K562 (cell line): ENCODE results near the gene FERMT3. TPM values are rescaled to one million over a fixed set of nuclear protein-coding genes. Genes with fewer than 3 reads are reported as not detected.

Experiments used
- ATAC-seq: fragments of 200-7000 bp; cut with Tn5 transposase; 3 replicates; pipeline ENCODE4 v1.9.1; 2020; ENCODE audit warnings: moderate library complexity
- BruUV-seq: library from RNA; stranded (reverse); fragments of 400-500 nt; replicated peaks from 2 replicates; lab custom pipeline; 2021; lab: Mats Ljungman, UMichigan
- CTCF ChIA-PET: fragments of 300-600 bp; formaldehyde crosslinking; extraction: SDS; loops from one replicate; lab custom pipeline; 2021; ENCODE audit warnings: low intra/inter-chr PET ratio; lab: Yijun Ruan, JAX
- POLR2A ChIA-PET: fragments of 300-600, 350-650 bp; sonication (Branson Sonifier 250); formaldehyde crosslinking; extraction: SDS; loops from one replicate; lab custom pipeline; 2021; ENCODE audit warnings: antibody characterized with exemption, inconsistent platforms; lab: Yijun Ruan, JAX
- DNase-seq, 4 experiments: peaks; one replicate each; pipeline versions ENCODE4 v3.0.0 to v3.0.0-alpha.2; 2011 to 2018; ENCODE audit warnings: low spot score in 3 of 4, mixed read lengths in 3 of 4; ENCODE audit errors: extremely low read depth in 1 of 4
- FAIRE-seq: peaks from 2 replicates; lab custom pipeline; 2011; peaks lifted over from hg19 to GRCh38; lab: Jason Lieb, UNC
- H2AFZ ChIP-seq: 2 replicates; pipeline ENCODE4 v1.6.0; 2011; ENCODE audit warnings: low read depth, low read length, control low read depth, inconsistent platforms
- H3K27ac ChIP-seq: fragments of 200-600 bp; 3 replicates; pipeline ENCODE4 v1.8.0; 2011; ENCODE audit warnings: low read depth, mild to moderate bottlenecking, control low read depth, inconsistent platforms, low read length, moderate library complexity, mixed read lengths; ENCODE audit errors: extremely low read depth
- H3K27me3 ChIP-seq, 2 experiments: fragments of 300-600 bp in 1 of 2; 2 replicates in 1 of 2; 3 replicates in 1 of 2; pipeline versions ENCODE4 v1.6.0 to v1.8.0; 2011; ENCODE audit warnings: inconsistent platforms in 2 of 2, low read length in 2 of 2, mild to moderate bottlenecking in 1 of 2, mixed read lengths in 1 of 2, moderate library complexity in 1 of 2; ENCODE audit not compliant: control insufficient read depth in 2 of 2, insufficient read depth in 2 of 2
- H3K36me3 ChIP-seq: fragments of 300-600 bp; 3 replicates; pipeline ENCODE4 v1.8.0; 2011; ENCODE audit warnings: mild to moderate bottlenecking, low read length, inconsistent platforms; ENCODE audit not compliant: control insufficient read depth, insufficient read depth
- H3K4me1 ChIP-seq, 2 experiments: fragments of 200-600 bp in 1 of 2; replicated peaks in 1 of 2; 2 replicates in 1 of 2; 3 replicates in 1 of 2; pipeline versions ENCODE4 v1.5.1 to v1.8.0; 2011; ENCODE audit warnings: inconsistent platforms in 2 of 2, low read length in 2 of 2, mild to moderate bottlenecking in 1 of 2, mixed read lengths in 1 of 2, moderate library complexity in 1 of 2; ENCODE audit not compliant: control insufficient read depth in 2 of 2, insufficient read depth in 2 of 2
- H3K4me2 ChIP-seq: 2 replicates; pipeline ENCODE4 v1.6.1; 2011; ENCODE audit warnings: low read length, control low read depth, inconsistent platforms, mixed read lengths; ENCODE audit not compliant: insufficient read depth
- H3K4me3 ChIP-seq: fragments of 200-600 bp; sonication (generic), shearing (Covaris generic); 2 replicates; pipeline ENCODE4 v1.5.1; 2016; ENCODE audit warnings: control low read depth, inconsistent platforms
- H3K79me2 ChIP-seq: fragments of 200-600 bp; 3 replicates; pipeline ENCODE4 v1.8.0; 2011; ENCODE audit warnings: low read length, inconsistent platforms; ENCODE audit not compliant: control insufficient read depth, insufficient read depth
- H3K9ac ChIP-seq, 2 experiments: 2 replicates each; pipeline versions ENCODE4 v1.6.0 to v1.6.1; 2011; ENCODE audit warnings: low read depth in 2 of 2, low read length in 2 of 2, control low read depth in 1 of 2, inconsistent platforms in 1 of 2, mild to moderate bottlenecking in 1 of 2, mixed read lengths in 1 of 2; ENCODE audit not compliant: insufficient read depth in 1 of 2
- H3K9me1 ChIP-seq: one replicate; pipeline ENCODE4 v1.6.0; 2011; ENCODE audit warnings: inconsistent platforms, mild to moderate bottlenecking, low read length, moderate library complexity; ENCODE audit not compliant: control insufficient read depth, insufficient read depth
- H3K9me3 ChIP-seq: replicated peaks from 2 replicates; pipeline ENCODE4 v1.5.1; 2011; ENCODE audit warnings: low read depth, low read length, inconsistent platforms; ENCODE audit not compliant: control insufficient read depth, insufficient read depth
- H4K20me1 ChIP-seq: replicated peaks from 2 replicates; pipeline ENCODE4 v1.6.1; 2011; ENCODE audit warnings: low read length, inconsistent platforms, mixed read lengths; ENCODE audit not compliant: control insufficient read depth, insufficient read depth
- CBFA2T2 ChIP-seq: fragments of 450-650 bp; conservative IDR thresholded peaks from 2 replicates; pipeline ENCODE4 v1.6.1; 2017; ENCODE audit warnings: mild to moderate bottlenecking
- CBFA2T3 ChIP-seq: fragments of 450-650 bp; IDR thresholded peaks from 2 replicates; pipeline ENCODE4 v1.6.1; 2017
- EZH2 ChIP-seq: IDR thresholded peaks from 2 replicates; pipeline ENCODE4 v1.6.1; 2012; ENCODE audit warnings: low read depth, mild to moderate bottlenecking, inconsistent platforms, low read length, borderline replicate concordance
- PML ChIP-seq: IDR thresholded peaks from 2 replicates; pipeline ENCODE4 v1.6.1; 2012; ENCODE audit warnings: low read length, inconsistent platforms
- POLR2G ChIP-seq: fragments of 200-400 bp; formaldehyde crosslinking; IDR thresholded peaks from 2 replicates; pipeline ENCODE4 v1.6.1; 2017; ENCODE audit warnings: low read depth, mild to moderate bottlenecking, antibody characterized with exemption, low read length, moderate library complexity
- RBBP5 ChIP-seq: fragments of 200-600 bp; sonication (generic); IDR thresholded peaks from 2 replicates; pipeline ENCODE4 v1.6.1; 2012; ENCODE audit warnings: borderline replicate concordance, mild to moderate bottlenecking, low read length, control low read depth, inconsistent platforms; ENCODE audit not compliant: insufficient read depth, poor library complexity, severe bottlenecking
- SPI1 ChIP-seq: IDR thresholded peaks from 2 replicates; pipeline ENCODE4 v1.6.1; 2011; ENCODE audit warnings: low read depth, low read length, control low read depth, borderline replicate concordance
- ZBED1 ChIP-seq: IDR thresholded peaks from 2 replicates; pipeline ENCODE4 v1.6.1; 2014
- ZNF146 ChIP-seq: IDR thresholded peaks from one replicate; pipeline ENCODE4 v1.6.1; 2018; ENCODE audit warnings: missing compliant biosample characterization; ENCODE audit not compliant: unreplicated experiment
- ZNF395 ChIP-seq: fragments of 200-800 bp; sonication (Bioruptor generic); IDR thresholded peaks from 2 replicates; pipeline ENCODE4 v1.6.1; 2017; ENCODE audit warnings: missing genetic modification characterization, missing compliant biosample characterization
- WGBS: fragments of 100-300 bp; shearing (Covaris generic); methylation state at CpG from one replicate; pipeline ENCODE4 v1.1.6; 2016; ENCODE audit warnings: low coverage, mixed read lengths; ENCODE audit not compliant: insufficient coverage; ENCODE audit errors: missing lambda C conversion rate; 5-methylcytosine and 5-hydroxymethylcytosine counted together
- in situ Hi-C: fragments of 300-500 bp; cut with MboI; formaldehyde crosslinking; loops from 4 replicates; pipeline ENCODE4 v1.15.0; 2018; ENCODE audit warnings: inconsistent platforms, mixed read lengths
- intact Hi-C: fragments of 100-400 bp; cut with micrococcal nuclease; formaldehyde crosslinking; loops from 2 replicates; pipeline ENCODE4 v1.14.2; 2022
- polyA plus RNA-seq, 8 experiments: library from polyadenylated mRNA; depleted of rRNA in 4 of 8; stranded (reverse) in 5 of 8; unstranded in 3 of 8; fragments of >200 nt; fragmentation: Nextera tagmentation in 2 of 8; fragmentation: Illumina TruSeq in 1 of 8; extraction: Ambion mirVana in 2 of 8; extraction: Trizol in 1 of 8; gene quantifications; 2 replicates each; pipeline versions ENCODE4 v1.2.1 to v1.2.3, GENCODE V29; 2011 to 2014; ENCODE audit warnings: inconsistent platforms in 1 of 8, missing spikeins in 1 of 8
- total RNA-seq, 7 experiments: library from RNA; depleted of rRNA in 6 of 7; stranded (reverse); fragments of >200 nt in 6 of 7; fragmentation: Illumina TruSeq in 2 of 7; extraction: Trizol in 2 of 7; gene quantifications; 2 replicates each; pipeline versions ENCODE4 v1.2.1 to v1.2.3, GENCODE V29; 2011 to 2021; ENCODE audit warnings: low replicate concordance in 1 of 7
- TF ChIP-seq, protein P1 (sequence below), 3 experiments: fragments of 200-800 bp in 1 of 3; sonication (Bioruptor generic) in 1 of 3; sonication (generic) in 1 of 3; formaldehyde crosslinking in 1 of 3; IDR thresholded peaks; 2 replicates each; pipeline versions ENCODE4 v1.6.1 to v1.8.0; 2016 to 2022; ENCODE audit warnings: mild to moderate bottlenecking in 2 of 3, missing compliant biosample characterization in 2 of 3, missing genetic modification characterization in 2 of 3, missing genetic modification reagents in 1 of 3

Gene FERMT3
- total and polyA plus RNA-seq, 9 of the 15 experiments (the other 6 are each of a cell fraction or from before 2014, with no cell fraction given), result 3.2 to 275 (median 79.7) TPM

- H3K4me2 ChIP-seq, result peak overlapping the region; percentile 99
- H3K4me3 ChIP-seq, result peak overlapping the region; percentile 98
- intact Hi-C loops (loop anchor here (10.0 kb wide), 1 partner anchor 59 kb away; the partner anchor contains the start of genes CATSPERZ and ESRRA), in situ Hi-C loops (no loop called here)
- H3K79me2 ChIP-seq, result peaks cover 51% of the 10 kb centered on the region
- ATAC-seq (no peak), DNase-seq (no peak), FAIRE-seq (no peak)
- H3K9me3 ChIP-seq, result no peaks in the 10 kb centered on the region
- no peak overlapping the region for H2AFZ ChIP-seq
- H3K36me3 ChIP-seq, result peaks cover 37% of the 10 kb centered on the region
- H3K9me1 ChIP-seq, result no peaks in the 10 kb centered on the region
- TF ChIP-seq ZNF146 (CRISPR knock-in tag) (no peak), RBBP5 (no peak), CBFA2T3 (peak; percentile 38; the same call in 1 of the 2 replicates), SPI1 (peak; percentile 48; the same call in 1 of the 2 replicates), ZBED1 (no peak), POLR2G (peak; percentile 57; the same call in 1 of the 2 replicates), ZNF395 (CRISPR knock-in tag) (no peak), PML (0 out of 2 replicates have a peak, but pooled peaks have one; percentile 8), EZH2 (no peak), CBFA2T2 (peak; percentile 51)
- TF ChIP-seq, protein P1, sequence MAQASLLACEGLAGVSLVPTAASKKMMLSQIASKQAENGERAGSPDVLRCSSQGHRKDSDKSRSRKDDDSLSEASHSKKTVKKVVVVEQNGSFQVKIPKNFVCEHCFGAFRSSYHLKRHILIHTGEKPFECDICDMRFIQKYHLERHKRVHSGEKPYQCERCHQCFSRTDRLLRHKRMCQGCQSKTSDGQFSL (CRISPR knock-in tag; IDR thresholded peaks at IDR 0.05), result no peak
- TF ChIP-seq, protein P1 (tag; IDR thresholded peaks at IDR 0.05), result 0 out of 4 replicates have a peak, but pooled peaks of 1 of the 2 experiments have one; percentile 24
- peak overlapping the region; percentile 98 for H3K27ac ChIP-seq
- POLR2A ChIA-PET, result interaction anchor here (0.6 to 7.8 kb wide), 8 partner anchors 8 to 60 kb away, joined by 3 to 58 read pairs (median 5); partner anchors contain the start of genes FERMT3, STIP1 and VEGFB
- H3K27me3 ChIP-seq, result no peaks in the 10 kb centered on the region
- BruUV-seq, result no TSS peak
- CTCF ChIA-PET, result no interaction called here
- H4K20me1 ChIP-seq, result 0 out of 2 replicates have a peak, but pooled peaks cover 3% of the 10 kb centered on the region
- WGBS, result 3% methylated on average over 4 of the region's 6 CpGs
- H3K9ac ChIP-seq, result peak overlapping the region; percentile 95 to 98
- H3K4me1 ChIP-seq, result peaks cover 37 to 88% of the 10 kb centered on the region in 2 experiments
Observed at GRCh38 chr11:64245401-64245796, 38.9 kb downstream of the FERMT3 start.
